GM12878 (cell line): Measurements from ENCODE around the gene CTRB2. TPM values are rescaled to one million over a fixed set of nuclear protein-coding genes. Genes with fewer than 3 reads are reported as not detected.

ENCODE experiments used
- ATAC-seq: fragments of 200-7000 bp; cut with Tn5 transposase; 3 replicates; pipeline ENCODE4 v1.9.1; 2020; ENCODE audit warnings: mild to moderate bottlenecking, moderate library complexity
- BruUV-seq: library from RNA; stranded (reverse); fragments of 400-500 nt; replicated peaks from 2 replicates; lab custom pipeline; 2021; lab: Mats Ljungman, UMichigan
- CTCF ChIA-PET: fragments of 300-600 bp; sonication (Branson Sonifier 250); formaldehyde crosslinking; extraction: SDS; loops from one replicate; lab custom pipeline; 2021; ENCODE audit warnings: inconsistent platforms; lab: Yijun Ruan, JAX
- POLR2A ChIA-PET: fragments of 350-600 bp; formaldehyde crosslinking; extraction: SDS; loops from one replicate; lab custom pipeline; 2021; ENCODE audit warnings: inconsistent platforms; lab: Charles Lee
- RAD21 ChIA-PET: fragments of 300-600 bp; sonication (Branson Sonifier 250); formaldehyde crosslinking; loops from one replicate; lab custom pipeline; 2023; ENCODE audit warnings: antibody characterized with exemption; ENCODE audit not compliant: unreplicated experiment; lab: Charles Lee
- SMC1A ChIA-PET: fragments of 300-600 bp; sonication (Branson Sonifier 250); formaldehyde crosslinking; loops from one replicate; lab custom pipeline; 2023; ENCODE audit not compliant: unreplicated experiment, uncharacterized antibody; lab: Charles Lee
- DNase-seq: peaks from one replicate; pipeline ENCODE4 v3.0.0-alpha.2; 2011; ENCODE audit warnings: low read depth, low spot score
- FAIRE-seq: peaks from 3 replicates; lab custom pipeline; 2011; peaks lifted over from hg19 to GRCh38; lab: Jason Lieb, UNC
- H2AFZ ChIP-seq: 2 replicates; pipeline ENCODE4 v1.6.0; 2011; ENCODE audit warnings: low read depth, low read length, control low read depth; ENCODE audit not compliant: control insufficient read depth
- H3K27ac ChIP-seq: 2 replicates; pipeline ENCODE4 v1.5.1; 2011; ENCODE audit warnings: control low read depth; ENCODE audit not compliant: control insufficient read depth, insufficient read depth
- H3K27me3 ChIP-seq, 2 experiments: replicated peaks in 1 of 2; 2 replicates each; pipeline versions ENCODE4 v1.6.0 to v1.6.1; 2011; ENCODE audit warnings: low read length in 1 of 2; ENCODE audit not compliant: control insufficient read depth in 2 of 2, insufficient read depth in 2 of 2
- H3K36me3 ChIP-seq, 2 experiments: 2 replicates each; pipeline ENCODE4 v1.5.1; 2011; ENCODE audit warnings: low read length in 1 of 2; ENCODE audit not compliant: control insufficient read depth in 2 of 2, insufficient read depth in 2 of 2
- H3K4me1 ChIP-seq: 2 replicates; pipeline ENCODE4 v1.6.1; 2011; ENCODE audit warnings: mild to moderate bottlenecking, low read length, moderate library complexity, mixed read lengths; ENCODE audit not compliant: control insufficient read depth, insufficient read depth
- H3K4me2 ChIP-seq: 2 replicates; pipeline ENCODE4 v1.6.0; 2011; ENCODE audit warnings: control low read depth; ENCODE audit not compliant: control insufficient read depth, insufficient read depth
- H3K4me3 ChIP-seq: fragments of 200-600 bp; sonication (generic); 2 replicates; pipeline ENCODE4 v1.5.1; 2016
- H3K79me2 ChIP-seq: 2 replicates; pipeline ENCODE4 v1.6.0; 2011; ENCODE audit warnings: low read length; ENCODE audit not compliant: control insufficient read depth, insufficient read depth
- H3K9ac ChIP-seq: 2 replicates; pipeline ENCODE4 v1.8.0; 2011; ENCODE audit warnings: low read length, control low read depth, mixed read lengths; ENCODE audit not compliant: control insufficient read depth, insufficient read depth
- H3K9me3 ChIP-seq: replicated peaks from 3 replicates; pipeline ENCODE4 v1.5.1; 2011; ENCODE audit warnings: mild to moderate bottlenecking, low read length; ENCODE audit not compliant: control insufficient read depth, insufficient read depth
- H4K20me1 ChIP-seq: 2 replicates; pipeline ENCODE4 v1.6.0; 2011; ENCODE audit not compliant: control insufficient read depth, insufficient read depth
- CHD1 ChIP-seq: IDR thresholded peaks from 2 replicates; pipeline ENCODE4 v1.6.1; 2012; ENCODE audit warnings: low read depth, low read length, improper control_type of control experiment
- CREM ChIP-seq: IDR thresholded peaks from 2 replicates; pipeline ENCODE4 v1.6.1; 2014; ENCODE audit warnings: antibody characterized with exemption, low read depth
- ESRRA ChIP-seq: IDR thresholded peaks from 2 replicates; pipeline ENCODE4 v1.6.1; 2012; ENCODE audit warnings: mild to moderate bottlenecking, low read length, improper control_type of control experiment
- GABPA ChIP-seq: IDR thresholded peaks from 2 replicates; pipeline ENCODE4 v1.6.1; 2014; ENCODE audit warnings: antibody characterized with exemption, low read depth, mild to moderate bottlenecking, inconsistent platforms
- HDAC2 ChIP-seq: fragments of 200-600 bp; sonication (generic); IDR thresholded peaks from 2 replicates; pipeline ENCODE4 v1.6.1; 2017
- NR2F1 ChIP-seq: fragments of 450-650 bp; conservative IDR thresholded peaks from 2 replicates; pipeline ENCODE4 v1.6.1; 2017; ENCODE audit warnings: mild to moderate bottlenecking
- POLR2AphosphoS2 ChIP-seq: IDR thresholded peaks from 2 replicates; pipeline ENCODE4 v1.6.1; 2011; ENCODE audit warnings: low read depth, mild to moderate bottlenecking, low read length, improper control_type of control experiment, moderate library complexity
- RB1 ChIP-seq: fragments of 450-650 bp; formaldehyde crosslinking; IDR thresholded peaks from 2 replicates; pipeline ENCODE4 v1.6.1; 2017; ENCODE audit warnings: mild to moderate bottlenecking, borderline replicate concordance
- SMARCA5 ChIP-seq: fragments of 450-650 bp; IDR thresholded peaks from 2 replicates; pipeline ENCODE4 v1.6.1; 2017; ENCODE audit warnings: mild to moderate bottlenecking
- YY1 ChIP-seq: IDR thresholded peaks from 2 replicates; pipeline ENCODE4 v1.6.1; 2011; ENCODE audit warnings: low read depth, mild to moderate bottlenecking, low read length
- WGBS: methylation state at CpG from one replicate; pipeline ENCODE4 v1.1.6; 2016; ENCODE audit warnings: low lambda C conversion rate; ENCODE audit not compliant: insufficient replicate concordance, insufficient coverage; ENCODE audit errors: missing lambda C conversion rate; 5-methylcytosine and 5-hydroxymethylcytosine counted together
- in situ Hi-C: fragments of 300-500 bp; cut with MboI; formaldehyde crosslinking; loops from 9 replicates; pipeline ENCODE4 v1.14.3; 2018; ENCODE audit warnings: mixed read lengths
- intact Hi-C: fragments of 100-400 bp; cut with micrococcal nuclease; formaldehyde crosslinking; loops from one replicate; pipeline ENCODE4 v1.14.2; 2022; ENCODE audit not compliant: unreplicated experiment
- polyA plus RNA-seq, 11 experiments: library from polyadenylated mRNA; depleted of rRNA in 4 of 11; unstranded in 6 of 11; stranded (reverse) in 5 of 11; fragments of >200 nt; fragmentation: Nextera tagmentation in 4 of 11; fragmentation: Illumina TruSeq in 1 of 11; extraction: Ambion mirVana in 4 of 11; extraction: Trizol in 1 of 11; gene quantifications; 1 replicate in 1 of 11; 2 replicates in 10 of 11; pipeline versions ENCODE4 v1.2.1 to v1.2.3, GENCODE V29; 2011 to 2016; ENCODE audit warnings: inconsistent platforms in 2 of 11, missing spikeins in 2 of 11, low read depth in 1 of 11
- total RNA-seq, 4 experiments: library from RNA; depleted of rRNA in 3 of 4; stranded (reverse); fragments of >200 nt in 3 of 4; fragmentation: Illumina TruSeq in 1 of 4; extraction: Trizol in 1 of 4; gene quantifications; 2 replicates each; pipeline versions ENCODE4 v1.2.1 to v1.2.3, GENCODE V29; 2013 to 2021
- TF ChIP-seq, protein P1 (sequence below): fragments of 450-650 bp; IDR thresholded peaks from 2 replicates; pipeline ENCODE4 v1.6.1; 2018; ENCODE audit warnings: borderline replicate concordance, mild to moderate bottlenecking; ENCODE audit not compliant: partially characterized antibody
- TF ChIP-seq, protein P2 (sequence below): fragments of 150-350 bp; IDR thresholded peaks from 2 replicates; pipeline ENCODE4 v1.6.1; 2014; ENCODE audit warnings: mild to moderate bottlenecking, low read depth, low read length
- TF ChIP-seq, protein P3 (sequence below): fragments of 450-650 bp; formaldehyde crosslinking; IDR thresholded peaks from 2 replicates; pipeline ENCODE4 v1.4.0; 2020; ENCODE audit warnings: mild to moderate bottlenecking, moderate library complexity
- TF ChIP-seq, protein P4 (sequence below): IDR thresholded peaks from 2 replicates; pipeline ENCODE4 v1.6.1; 2012; ENCODE audit warnings: low read depth, low read length, improper control_type of control experiment
- TF ChIP-seq, protein P5 (sequence below): fragments of 450-650 bp; conservative IDR thresholded peaks from 2 replicates; pipeline ENCODE4 v1.6.1; 2017; ENCODE audit warnings: mild to moderate bottlenecking, moderate library complexity

Gene CTRB2
- total and polyA plus RNA-seq, 10 of the 15 experiments (the other 5 are each of a cell fraction or from before 2014, with no cell fraction given): 9.4 TPM; not detected in 9

DNA sequence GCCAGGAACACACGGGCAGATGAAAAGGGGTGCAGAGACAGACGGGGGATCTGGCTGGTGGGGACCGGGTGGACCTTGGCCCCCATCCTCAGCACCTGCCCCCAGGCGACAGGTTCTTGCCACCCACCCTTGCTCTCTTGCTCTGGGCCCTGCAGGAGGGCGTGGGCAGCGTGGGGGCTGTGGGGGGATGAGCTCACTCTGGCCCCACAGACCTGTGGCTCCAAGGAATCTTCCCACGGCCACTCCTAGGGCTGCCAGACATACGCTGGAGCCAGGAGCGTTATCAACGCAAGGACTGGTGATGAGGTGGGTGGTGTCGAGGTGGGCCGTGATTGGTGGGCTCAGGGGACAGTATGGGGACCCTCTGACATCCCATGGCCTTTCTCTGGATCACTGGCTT is 18.1 kb upstream of the CTRB2 start:
- H3K9ac ChIP-seq: no peak overlapping the region
- FAIRE-seq: no peak
- H3K36me3 ChIP-seq: no peaks in the 10 kb centered on the region
- no TSS peak for BruUV-seq
- H3K4me3 ChIP-seq: no peak overlapping the region
- RAD21 ChIA-PET: no interaction called here
- in situ Hi-C loops (no loop called here), intact Hi-C loops (no loop called here)
- H4K20me1 ChIP-seq: no peaks in the 10 kb centered on the region
- H3K27ac ChIP-seq: no peak overlapping the region
- no peaks in the 10 kb centered on the region for H3K9me3 ChIP-seq
- no peak for ATAC-seq
- WGBS: 42% methylated on average over 12 of the region's 12 CpGs
- no peaks in the 10 kb centered on the region for H3K4me1 ChIP-seq
- DNase-seq: no peak
- no peaks in the 10 kb centered on the region for H3K27me3 ChIP-seq
- SMC1A ChIA-PET: no interaction called here
- H3K79me2 ChIP-seq: no peaks in the 10 kb centered on the region
- CTCF ChIA-PET: interaction anchor here (1.4 kb wide), 1 partner anchor 9 kb away, joined by 6 read pairs; no protein-coding TSS in a partner anchor
- H3K4me2 ChIP-seq: no peak overlapping the region
- no peak overlapping the region for H2AFZ ChIP-seq
- POLR2A ChIA-PET: no interaction called here
- TF ChIP-seq CREM: no peak
- no peak for TF ChIP-seq HDAC2
- TF ChIP-seq YY1: no peak
- TF ChIP-seq CHD1: no peak
- TF ChIP-seq, protein P1, sequence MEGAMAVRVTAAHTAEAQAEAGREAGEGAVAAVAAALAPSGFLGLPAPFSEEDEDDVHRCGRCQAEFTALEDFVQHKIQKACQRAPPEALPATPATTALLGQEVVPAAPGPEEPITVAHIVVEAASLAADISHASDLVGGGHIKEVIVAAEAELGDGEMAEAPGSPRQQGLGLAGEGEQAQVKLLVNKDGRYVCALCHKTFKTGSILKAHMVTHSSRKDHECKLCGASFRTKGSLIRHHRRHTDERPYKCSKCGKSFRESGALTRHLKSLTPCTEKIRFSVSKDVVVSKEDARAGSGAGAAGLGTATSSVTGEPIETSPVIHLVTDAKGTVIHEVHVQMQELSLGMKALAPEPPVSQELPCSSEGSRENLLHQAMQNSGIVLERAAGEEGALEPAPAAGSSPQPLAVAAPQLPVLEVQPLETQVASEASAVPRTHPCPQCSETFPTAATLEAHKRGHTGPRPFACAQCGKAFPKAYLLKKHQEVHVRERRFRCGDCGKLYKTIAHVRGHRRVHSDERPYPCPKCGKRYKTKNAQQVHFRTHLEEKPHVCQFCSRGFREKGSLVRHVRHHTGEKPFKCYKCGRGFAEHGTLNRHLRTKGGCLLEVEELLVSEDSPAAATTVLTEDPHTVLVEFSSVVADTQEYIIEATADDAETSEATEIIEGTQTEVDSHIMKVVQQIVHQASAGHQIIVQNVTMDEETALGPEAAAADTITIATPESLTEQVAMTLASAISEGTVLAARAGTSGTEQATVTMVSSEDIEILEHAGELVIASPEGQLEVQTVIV: no peak
- TF ChIP-seq, protein P2, sequence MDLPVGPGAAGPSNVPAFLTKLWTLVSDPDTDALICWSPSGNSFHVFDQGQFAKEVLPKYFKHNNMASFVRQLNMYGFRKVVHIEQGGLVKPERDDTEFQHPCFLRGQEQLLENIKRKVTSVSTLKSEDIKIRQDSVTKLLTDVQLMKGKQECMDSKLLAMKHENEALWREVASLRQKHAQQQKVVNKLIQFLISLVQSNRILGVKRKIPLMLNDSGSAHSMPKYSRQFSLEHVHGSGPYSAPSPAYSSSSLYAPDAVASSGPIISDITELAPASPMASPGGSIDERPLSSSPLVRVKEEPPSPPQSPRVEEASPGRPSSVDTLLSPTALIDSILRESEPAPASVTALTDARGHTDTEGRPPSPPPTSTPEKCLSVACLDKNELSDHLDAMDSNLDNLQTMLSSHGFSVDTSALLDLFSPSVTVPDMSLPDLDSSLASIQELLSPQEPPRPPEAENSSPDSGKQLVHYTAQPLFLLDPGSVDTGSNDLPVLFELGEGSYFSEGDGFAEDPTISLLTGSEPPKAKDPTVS: no peak
- TF ChIP-seq, protein P3, sequence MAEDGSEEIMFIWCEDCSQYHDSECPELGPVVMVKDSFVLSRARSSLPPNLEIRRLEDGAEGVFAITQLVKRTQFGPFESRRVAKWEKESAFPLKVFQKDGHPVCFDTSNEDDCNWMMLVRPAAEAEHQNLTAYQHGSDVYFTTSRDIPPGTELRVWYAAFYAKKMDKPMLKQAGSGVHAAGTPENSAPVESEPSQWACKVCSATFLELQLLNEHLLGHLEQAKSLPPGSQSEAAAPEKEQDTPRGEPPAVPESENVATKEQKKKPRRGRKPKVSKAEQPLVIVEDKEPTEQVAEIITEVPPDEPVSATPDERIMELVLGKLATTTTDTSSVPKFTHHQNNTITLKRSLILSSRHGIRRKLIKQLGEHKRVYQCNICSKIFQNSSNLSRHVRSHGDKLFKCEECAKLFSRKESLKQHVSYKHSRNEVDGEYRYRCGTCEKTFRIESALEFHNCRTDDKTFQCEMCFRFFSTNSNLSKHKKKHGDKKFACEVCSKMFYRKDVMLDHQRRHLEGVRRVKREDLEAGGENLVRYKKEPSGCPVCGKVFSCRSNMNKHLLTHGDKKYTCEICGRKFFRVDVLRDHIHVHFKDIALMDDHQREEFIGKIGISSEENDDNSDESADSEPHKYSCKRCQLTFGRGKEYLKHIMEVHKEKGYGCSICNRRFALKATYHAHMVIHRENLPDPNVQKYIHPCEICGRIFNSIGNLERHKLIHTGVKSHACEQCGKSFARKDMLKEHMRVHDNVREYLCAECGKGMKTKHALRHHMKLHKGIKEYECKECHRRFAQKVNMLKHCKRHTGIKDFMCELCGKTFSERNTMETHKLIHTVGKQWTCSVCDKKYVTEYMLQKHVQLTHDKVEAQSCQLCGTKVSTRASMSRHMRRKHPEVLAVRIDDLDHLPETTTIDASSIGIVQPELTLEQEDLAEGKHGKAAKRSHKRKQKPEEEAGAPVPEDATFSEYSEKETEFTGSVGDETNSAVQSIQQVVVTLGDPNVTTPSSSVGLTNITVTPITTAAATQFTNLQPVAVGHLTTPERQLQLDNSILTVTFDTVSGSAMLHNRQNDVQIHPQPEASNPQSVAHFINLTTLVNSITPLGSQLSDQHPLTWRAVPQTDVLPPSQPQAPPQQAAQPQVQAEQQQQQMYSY (CRISPR knock-in tag): no peak
- TF ChIP-seq NR2F1: no peak
- TF ChIP-seq, protein P4, sequence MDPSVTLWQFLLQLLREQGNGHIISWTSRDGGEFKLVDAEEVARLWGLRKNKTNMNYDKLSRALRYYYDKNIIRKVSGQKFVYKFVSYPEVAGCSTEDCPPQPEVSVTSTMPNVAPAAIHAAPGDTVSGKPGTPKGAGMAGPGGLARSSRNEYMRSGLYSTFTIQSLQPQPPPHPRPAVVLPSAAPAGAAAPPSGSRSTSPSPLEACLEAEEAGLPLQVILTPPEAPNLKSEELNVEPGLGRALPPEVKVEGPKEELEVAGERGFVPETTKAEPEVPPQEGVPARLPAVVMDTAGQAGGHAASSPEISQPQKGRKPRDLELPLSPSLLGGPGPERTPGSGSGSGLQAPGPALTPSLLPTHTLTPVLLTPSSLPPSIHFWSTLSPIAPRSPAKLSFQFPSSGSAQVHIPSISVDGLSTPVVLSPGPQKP: no peak
- no peak for TF ChIP-seq POLR2AphosphoS2
- TF ChIP-seq ESRRA: no peak
- TF ChIP-seq SMARCA5: no peak
- TF ChIP-seq RB1: no peak
- TF ChIP-seq, protein P5, sequence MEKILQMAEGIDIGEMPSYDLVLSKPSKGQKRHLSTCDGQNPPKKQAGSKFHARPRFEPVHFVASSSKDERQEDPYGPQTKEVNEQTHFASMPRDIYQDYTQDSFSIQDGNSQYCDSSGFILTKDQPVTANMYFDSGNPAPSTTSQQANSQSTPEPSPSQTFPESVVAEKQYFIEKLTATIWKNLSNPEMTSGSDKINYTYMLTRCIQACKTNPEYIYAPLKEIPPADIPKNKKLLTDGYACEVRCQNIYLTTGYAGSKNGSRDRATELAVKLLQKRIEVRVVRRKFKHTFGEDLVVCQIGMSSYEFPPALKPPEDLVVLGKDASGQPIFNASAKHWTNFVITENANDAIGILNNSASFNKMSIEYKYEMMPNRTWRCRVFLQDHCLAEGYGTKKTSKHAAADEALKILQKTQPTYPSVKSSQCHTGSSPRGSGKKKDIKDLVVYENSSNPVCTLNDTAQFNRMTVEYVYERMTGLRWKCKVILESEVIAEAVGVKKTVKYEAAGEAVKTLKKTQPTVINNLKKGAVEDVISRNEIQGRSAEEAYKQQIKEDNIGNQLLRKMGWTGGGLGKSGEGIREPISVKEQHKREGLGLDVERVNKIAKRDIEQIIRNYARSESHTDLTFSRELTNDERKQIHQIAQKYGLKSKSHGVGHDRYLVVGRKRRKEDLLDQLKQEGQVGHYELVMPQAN: no peak
- TF ChIP-seq GABPA: no peak
